Measurements from ENCODE around the gene GTPBP3.
A peak's percentile ranks its signal among the peaks of the same experiment; 100 is the strongest.

Gene GTPBP3

DNA sequence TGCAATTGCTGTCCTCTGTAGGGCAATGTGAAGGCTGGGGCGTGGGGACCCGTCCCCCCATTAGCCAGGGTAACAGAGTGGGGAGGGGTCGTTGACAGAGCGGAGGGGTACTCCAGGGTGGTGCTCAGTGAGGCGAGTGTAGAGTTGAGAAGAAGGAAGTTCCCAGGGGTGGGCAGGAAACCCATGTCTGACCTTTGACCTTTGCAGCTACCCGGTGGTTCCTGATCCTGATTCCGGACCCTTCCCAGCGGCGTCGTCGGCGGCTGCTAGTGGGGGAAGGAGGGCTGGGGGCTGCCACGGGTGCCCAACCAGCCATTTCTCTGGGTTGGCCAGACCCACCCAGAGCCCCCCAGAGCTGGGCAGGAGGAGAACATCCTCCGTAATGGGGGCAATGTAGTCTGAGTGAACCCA lies 41.9 kb downstream of the GTPBP3 start:
- peaks cover 0 to 7% of the 10 kb centered on the region in 2 experiments for H3K4me1 ChIP-seq (ENCODE audit: control insufficient read depth in 1 of 2, insufficient read depth in 2 of 2, low read length in 2 of 2)
- no peaks in the 10 kb centered on the region for H3K9me3 ChIP-seq (ENCODE audit: insufficient read depth, low read depth, low read length)
- no peak overlapping the region for H3K23ac ChIP-seq (ENCODE audit: low read length)
- H3K9ac ChIP-seq (ENCODE audit: low read length): no peak overlapping the region
- no peak overlapping the region for H4K91ac ChIP-seq (ENCODE audit: low read depth, low read length)
- H3K4me3 ChIP-seq (ENCODE audit: low read depth, low read length): no peak overlapping the region
- no peak overlapping the region for H4K8ac ChIP-seq (ENCODE audit: low read depth, low read length)
- no peaks in the 10 kb centered on the region for H3K36me3 ChIP-seq (ENCODE audit: control insufficient read depth in 1 of 2, insufficient read depth in 2 of 2, low read length in 2 of 2)
- no peaks in the 10 kb centered on the region for H3K79me1 ChIP-seq (ENCODE audit: low read length)
- no peak overlapping the region for H3K4ac ChIP-seq (ENCODE audit: low read depth, low read length)
- H2AFZ ChIP-seq (ENCODE audit: insufficient read depth, low read length, poor library complexity): no peak overlapping the region
- H2BK120ac ChIP-seq (ENCODE audit: insufficient read depth, low read length, poor library complexity): no peak overlapping the region
- WGBS (ENCODE audit: extremely low coverage, insufficient coverage, insufficient read length): no CpG with 5 or more reads among the region's 14 CpGs
- H3K27me3 ChIP-seq (ENCODE audit: insufficient read depth, low read length): no peaks in the 10 kb centered on the region
- no peaks in the 10 kb centered on the region for H3K79me2 ChIP-seq (ENCODE audit: control insufficient read depth, insufficient read depth, low read length, poor library complexity)
- no peak overlapping the region for H2BK5ac ChIP-seq (ENCODE audit: low read depth, low read length, poor library complexity)
- H3K18ac ChIP-seq (ENCODE audit: low read length): no peak overlapping the region
- H2BK12ac ChIP-seq (ENCODE audit: low read length): no peak overlapping the region
- H4K12ac ChIP-seq (ENCODE audit: low read depth, low read length): no peak overlapping the region
- no peak overlapping the region for H3K27ac ChIP-seq (ENCODE audit: low read depth, low read length)
- no peak for DNase-seq
- H2AK5ac ChIP-seq (ENCODE audit: low read length): no peak overlapping the region
- no peak overlapping the region for H3K4me2 ChIP-seq (ENCODE audit: low read length)
- no peak overlapping the region for H3K14ac ChIP-seq (ENCODE audit: low read length)

DNA sequence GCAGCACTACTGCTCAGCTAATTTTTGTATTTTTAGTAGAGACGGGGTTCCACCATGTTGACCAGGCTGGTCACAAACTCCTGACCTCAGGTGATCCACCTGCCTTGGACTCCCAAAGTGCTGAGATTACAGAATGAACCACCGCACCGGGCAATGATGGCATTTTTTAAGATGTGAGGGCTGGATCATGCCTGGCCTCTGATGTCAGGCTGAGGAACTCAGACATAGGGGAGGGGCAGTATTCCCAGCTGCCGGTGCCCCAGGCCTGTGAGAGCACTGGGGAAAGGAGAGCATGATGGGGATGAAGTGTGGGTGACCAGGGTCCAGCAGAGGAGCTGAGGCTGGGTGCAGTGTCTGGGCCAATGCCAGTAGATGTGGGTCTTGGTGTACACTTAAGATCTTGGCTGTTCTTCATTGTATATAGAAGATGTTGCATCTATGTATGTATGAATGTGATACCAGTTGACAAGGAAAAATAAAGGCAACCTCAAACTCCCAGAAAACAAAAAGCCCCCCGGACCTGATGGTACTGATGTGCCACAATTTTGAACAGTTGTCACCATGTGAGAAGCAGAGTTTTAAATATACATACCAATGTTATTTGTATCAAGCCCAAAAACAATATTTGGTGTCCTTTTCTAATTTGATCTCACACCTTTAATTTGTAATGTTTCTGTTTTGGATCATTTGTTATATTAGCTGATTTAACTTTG lies 43.2 kb downstream of the GTPBP3 start:
- H3K14ac ChIP-seq (ENCODE audit: low read length): no peak overlapping the region
- H2AFZ ChIP-seq (ENCODE audit: insufficient read depth, low read length, poor library complexity): no peak overlapping the region
- no peaks in the 10 kb centered on the region for H3K79me2 ChIP-seq (ENCODE audit: control insufficient read depth, insufficient read depth, low read length, poor library complexity)
- no peak overlapping the region for H4K8ac ChIP-seq (ENCODE audit: low read depth, low read length)
- H4K91ac ChIP-seq (ENCODE audit: low read depth, low read length): no peak overlapping the region
- no peak overlapping the region for H3K4me3 ChIP-seq (ENCODE audit: low read depth, low read length)
- no peaks in the 10 kb centered on the region for H3K9me3 ChIP-seq (ENCODE audit: insufficient read depth, low read depth, low read length)
- H4K12ac ChIP-seq (ENCODE audit: low read depth, low read length): no peak overlapping the region
- no peak overlapping the region for H2BK120ac ChIP-seq (ENCODE audit: insufficient read depth, low read length, poor library complexity)
- no CpG with 5 or more reads among the region's 5 CpGs for WGBS (ENCODE audit: extremely low coverage, insufficient coverage, insufficient read length)
- no peak overlapping the region for H3K9ac ChIP-seq (ENCODE audit: low read length)
- no peak overlapping the region for H3K27ac ChIP-seq (ENCODE audit: low read depth, low read length)
- no peak overlapping the region for H2BK5ac ChIP-seq (ENCODE audit: low read depth, low read length, poor library complexity)
- no peak overlapping the region for H2BK12ac ChIP-seq (ENCODE audit: low read length)
- peak; percentile 63 to 78 for DNase-seq
- no peak overlapping the region for H2AK5ac ChIP-seq (ENCODE audit: low read length)
- no peaks in the 10 kb centered on the region for H3K79me1 ChIP-seq (ENCODE audit: low read length)
- no peak overlapping the region for H3K4me2 ChIP-seq (ENCODE audit: low read length)
- no peak overlapping the region for H3K23ac ChIP-seq (ENCODE audit: low read length)
- no peak overlapping the region for H3K4ac ChIP-seq (ENCODE audit: low read depth, low read length)
- peaks cover 0 to 7% of the 10 kb centered on the region in 2 experiments for H3K4me1 ChIP-seq (ENCODE audit: control insufficient read depth in 1 of 2, insufficient read depth in 2 of 2, low read length in 2 of 2)
- no peak overlapping the region for H3K18ac ChIP-seq (ENCODE audit: low read length)
- H3K36me3 ChIP-seq (ENCODE audit: control insufficient read depth in 1 of 2, insufficient read depth in 2 of 2, low read length in 2 of 2): no peaks in the 10 kb centered on the region
- H3K27me3 ChIP-seq (ENCODE audit: insufficient read depth, low read length): no peaks in the 10 kb centered on the region

DNA sequence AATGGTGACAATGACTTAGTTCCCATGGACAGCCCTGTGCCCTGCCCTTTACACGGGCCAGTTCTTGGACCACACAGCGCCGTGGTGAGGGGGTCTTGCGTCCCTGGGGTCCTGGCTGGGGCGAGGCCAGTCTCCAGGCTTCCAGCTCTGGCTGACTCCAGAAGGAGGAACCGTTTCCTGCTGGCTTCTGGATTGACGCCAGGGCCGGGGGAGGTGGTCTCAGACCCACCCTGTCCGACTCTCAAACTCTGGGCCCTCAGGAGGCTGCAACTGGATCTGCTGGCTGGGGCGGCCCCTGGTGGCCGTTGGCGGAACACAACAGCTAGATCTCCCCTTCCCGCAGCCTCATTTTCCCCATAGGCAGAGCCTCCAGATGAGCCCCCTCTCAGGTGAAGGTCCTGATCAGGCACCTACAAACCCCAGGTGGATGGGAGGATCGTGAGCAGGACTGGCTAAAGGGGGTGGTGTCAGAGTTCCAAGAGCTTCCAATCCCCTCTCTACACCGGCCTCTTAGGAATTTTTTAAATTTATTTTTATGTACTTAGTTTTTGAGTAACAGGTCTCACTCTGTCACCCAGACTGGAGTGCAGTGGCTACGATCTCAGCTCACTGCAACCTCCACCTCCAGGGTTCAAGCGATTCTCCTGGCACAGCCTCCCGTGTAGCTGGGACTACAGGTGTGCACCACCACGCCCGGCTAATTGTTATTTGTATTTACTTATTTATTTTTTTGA lies 48.7 kb downstream of the GTPBP3 start:
- no peak overlapping the region for H3K14ac ChIP-seq (ENCODE audit: low read length)
- H2BK120ac ChIP-seq (ENCODE audit: insufficient read depth, low read length, poor library complexity): no peak overlapping the region
- no peak overlapping the region for H2BK12ac ChIP-seq (ENCODE audit: low read length)
- no peaks in the 10 kb centered on the region for H3K36me3 ChIP-seq (ENCODE audit: control insufficient read depth in 1 of 2, insufficient read depth in 2 of 2, low read length in 2 of 2)
- no peaks in the 10 kb centered on the region for H3K79me2 ChIP-seq (ENCODE audit: control insufficient read depth, insufficient read depth, low read length, poor library complexity)
- no peak overlapping the region for H3K9ac ChIP-seq (ENCODE audit: low read length)
- H3K9me3 ChIP-seq (ENCODE audit: insufficient read depth, low read depth, low read length): no peaks in the 10 kb centered on the region
- no peak overlapping the region for H2BK5ac ChIP-seq (ENCODE audit: low read depth, low read length, poor library complexity)
- peaks cover 0 to 6% of the 10 kb centered on the region in 2 experiments for H3K4me1 ChIP-seq (ENCODE audit: control insufficient read depth in 1 of 2, insufficient read depth in 2 of 2, low read length in 2 of 2)
- H3K27me3 ChIP-seq (ENCODE audit: insufficient read depth, low read length): peaks cover 6% of the 10 kb centered on the region
- H2AFZ ChIP-seq (ENCODE audit: insufficient read depth, low read length, poor library complexity): no peak overlapping the region
- no peak overlapping the region for H4K8ac ChIP-seq (ENCODE audit: low read depth, low read length)
- H3K27ac ChIP-seq (ENCODE audit: low read depth, low read length): no peak overlapping the region
- peak; percentile 32 to 68 for DNase-seq
- no peak overlapping the region for H3K4ac ChIP-seq (ENCODE audit: low read depth, low read length)
- H4K12ac ChIP-seq (ENCODE audit: low read depth, low read length): no peak overlapping the region
- no peak overlapping the region for H4K91ac ChIP-seq (ENCODE audit: low read depth, low read length)
- WGBS (ENCODE audit: extremely low coverage, insufficient coverage, insufficient read length): no CpG with 5 or more reads among the region's 20 CpGs
- no peak overlapping the region for H3K23ac ChIP-seq (ENCODE audit: low read length)
- H3K4me3 ChIP-seq (ENCODE audit: low read depth, low read length): no peak overlapping the region
- H3K18ac ChIP-seq (ENCODE audit: low read length): no peak overlapping the region
- no peak overlapping the region for H2AK5ac ChIP-seq (ENCODE audit: low read length)
- no peaks in the 10 kb centered on the region for H3K79me1 ChIP-seq (ENCODE audit: low read length)
- H3K4me2 ChIP-seq (ENCODE audit: low read length): no peak overlapping the region

DNA sequence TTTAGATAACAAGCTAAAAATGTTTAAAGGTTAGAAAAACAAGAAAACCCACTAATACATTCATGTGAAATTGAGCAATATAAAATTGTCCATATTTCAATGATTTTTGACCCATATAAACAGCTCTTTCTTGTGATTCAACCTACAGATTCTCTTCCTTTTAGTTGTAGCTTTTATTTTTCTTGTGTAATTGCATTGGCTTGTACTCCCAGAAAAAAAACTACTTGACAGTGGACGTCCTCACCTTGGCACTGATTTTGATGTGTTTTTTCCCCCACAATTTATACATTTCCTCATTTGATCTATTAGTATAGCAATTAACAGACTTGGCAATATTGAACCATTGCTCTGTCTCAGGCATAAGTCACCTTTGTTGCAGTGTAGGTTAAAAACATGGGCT lies 51.9 kb downstream of the GTPBP3 start:
- Histone ChIP-seq H4K12ac (ENCODE audit: low read depth, low read length) (no peak overlapping the region), H3K4me2 (ENCODE audit: low read length) (no peak overlapping the region), H3K9ac (ENCODE audit: low read length) (no peak overlapping the region), H3K36me3 (ENCODE audit: control insufficient read depth in 1 of 2, insufficient read depth in 2 of 2, low read length in 2 of 2) (no peaks in the 10 kb centered on the region), H2BK5ac (ENCODE audit: low read depth, low read length, poor library complexity) (no peak overlapping the region), H3K4ac (ENCODE audit: low read depth, low read length) (no peak overlapping the region), H2AK5ac (ENCODE audit: low read length) (no peak overlapping the region), H2AFZ (ENCODE audit: insufficient read depth, low read length, poor library complexity) (no peak overlapping the region), H3K27me3 (ENCODE audit: insufficient read depth, low read length) (peaks cover 6% of the 10 kb centered on the region), H3K4me1 (ENCODE audit: control insufficient read depth in 1 of 2, insufficient read depth in 2 of 2, low read length in 2 of 2) (peaks cover 6 to 10% of the 10 kb centered on the region in 2 experiments), H2BK12ac (ENCODE audit: low read length) (no peak overlapping the region), H3K9me3 (ENCODE audit: insufficient read depth, low read depth, low read length) (no peaks in the 10 kb centered on the region), H3K79me1 (ENCODE audit: low read length) (no peaks in the 10 kb centered on the region), H3K79me2 (ENCODE audit: control insufficient read depth, insufficient read depth, low read length, poor library complexity) (no peaks in the 10 kb centered on the region), H3K4me3 (ENCODE audit: low read depth, low read length) (no peak overlapping the region), H3K14ac (ENCODE audit: low read length) (no peak overlapping the region), H2BK120ac (ENCODE audit: insufficient read depth, low read length, poor library complexity) (no peak overlapping the region), H4K91ac (ENCODE audit: low read depth, low read length) (no peak overlapping the region), H3K27ac (ENCODE audit: low read depth, low read length) (no peak overlapping the region), H3K23ac (ENCODE audit: low read length) (no peak overlapping the region), H4K8ac (ENCODE audit: low read depth, low read length) (no peak overlapping the region), H3K18ac (ENCODE audit: low read length) (no peak overlapping the region)
- no peak for DNase-seq
- no CpG with 5 or more reads among the region's 1 CpG for WGBS (ENCODE audit: extremely low coverage, insufficient coverage, insufficient read length)
